ENCODE data around the gene ODF4. TPM values are rescaled to one million over a fixed set of nuclear protein-coding genes. Genes with fewer than 3 reads are reported as not detected.
"Not testable (repeated sequence)": the region's sequence is repeated elsewhere in the genome, so short reads cannot be mapped to it uniquely, and the experiment has no call there.

The ODF4 gene
- total RNA-seq, 1 donor from 2014 or later = not detected

- peak; percentile 64 for TF ChIP-seq CTCF (IDR thresholded peaks at IDR 0.05; ENCODE audit: unreplicated experiment)
- Mint-ChIP-seq H3K27me3 (no peaks in the 10 kb centered on the region), H3K4me1 (ENCODE audit: low read depth) (peaks cover 19% of the 10 kb centered on the region), H3K27ac (peak within 1 kb of the TSS; percentile 98), H3K4me3 (ENCODE audit: low read depth) (peak within 1 kb of the TSS; percentile 80), H3K9me3 (ENCODE audit: low read depth) (no peaks in the 10 kb centered on the region), H3K36me3 (ENCODE audit: insufficient read depth) (peaks cover 30% of the 10 kb centered on the region)
- peak; percentile 90 for DNase-seq (ENCODE audit: low spot score, unreplicated experiment)
Observed at GRCh38 chr17:8376271-8377067, 36.8 kb downstream of the ODF4 start, which contains the start of gene KRABD2. Gene KRABD2 (minus strand): TSS chr17:8376704.

- H3K9me3 Mint-ChIP-seq (ENCODE audit: low read depth) = no peaks in the 10 kb centered on the region
- H3K27ac Mint-ChIP-seq = peak overlapping the region; percentile 54
- no peaks in the 10 kb centered on the region for H3K27me3 Mint-ChIP-seq
- no peak for TF ChIP-seq CTCF (IDR thresholded peaks at IDR 0.05; ENCODE audit: unreplicated experiment)
- no peak overlapping the region for H3K4me3 Mint-ChIP-seq (ENCODE audit: low read depth)
- H3K36me3 Mint-ChIP-seq (ENCODE audit: insufficient read depth) = peaks cover 30% of the 10 kb centered on the region
- H3K4me1 Mint-ChIP-seq (ENCODE audit: low read depth) = peaks cover 23% of the 10 kb centered on the region
- no peak for DNase-seq (ENCODE audit: low spot score, unreplicated experiment)
Observed at GRCh38 chr17:8377422-8377821, 37.8 kb downstream of the ODF4 start.

DNA sequence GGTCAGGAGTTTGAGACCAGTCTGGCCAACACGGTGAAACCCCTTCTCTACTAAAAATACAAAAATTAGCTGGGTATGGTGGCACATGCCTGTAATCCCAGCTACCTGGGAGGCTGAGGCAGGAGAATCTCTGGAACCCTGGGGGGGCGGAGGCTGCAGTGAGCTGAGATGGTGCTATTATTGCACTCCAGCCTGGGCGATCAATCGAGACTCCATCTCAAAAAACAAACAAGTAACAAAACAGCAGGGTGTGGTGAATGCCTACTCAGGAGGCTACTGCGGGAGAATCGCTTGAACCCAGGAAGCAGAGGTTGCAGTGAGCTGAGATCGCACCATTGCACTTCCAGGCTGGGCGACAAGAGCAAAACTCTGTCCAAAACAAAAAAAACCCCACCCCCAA is 38.5 kb downstream of the ODF4 start:
- Mint-ChIP-seq H3K36me3 (ENCODE audit: insufficient read depth) (peaks cover 36% of the 10 kb centered on the region), H3K4me1 (ENCODE audit: low read depth) (peaks cover 30% of the 10 kb centered on the region), H3K27ac (peak overlapping the region; percentile 63)
- DNase-seq (ENCODE audit: low spot score, unreplicated experiment); H3K27me3 Mint-ChIP-seq; H3K9me3 Mint-ChIP-seq (ENCODE audit: low read depth); H3K4me3 Mint-ChIP-seq (ENCODE audit: low read depth): not testable (repeated sequence)

- Mint-ChIP-seq H3K4me1 (ENCODE audit: low read depth) (peaks cover 29% of the 10 kb centered on the region), H3K27ac (no peak overlapping the region), H3K9me3 (ENCODE audit: low read depth) (no peaks in the 10 kb centered on the region), H3K4me3 (ENCODE audit: low read depth) (no peak overlapping the region), H3K36me3 (ENCODE audit: insufficient read depth) (peaks cover 36% of the 10 kb centered on the region), H3K27me3 (no peaks in the 10 kb centered on the region)
- no peak for TF ChIP-seq CTCF (IDR thresholded peaks at IDR 0.05; ENCODE audit: unreplicated experiment)
- no peak for DNase-seq (ENCODE audit: low spot score, unreplicated experiment)
Observed at GRCh38 chr17:8380049-8380448, 40.4 kb downstream of the ODF4 start.

DNA sequence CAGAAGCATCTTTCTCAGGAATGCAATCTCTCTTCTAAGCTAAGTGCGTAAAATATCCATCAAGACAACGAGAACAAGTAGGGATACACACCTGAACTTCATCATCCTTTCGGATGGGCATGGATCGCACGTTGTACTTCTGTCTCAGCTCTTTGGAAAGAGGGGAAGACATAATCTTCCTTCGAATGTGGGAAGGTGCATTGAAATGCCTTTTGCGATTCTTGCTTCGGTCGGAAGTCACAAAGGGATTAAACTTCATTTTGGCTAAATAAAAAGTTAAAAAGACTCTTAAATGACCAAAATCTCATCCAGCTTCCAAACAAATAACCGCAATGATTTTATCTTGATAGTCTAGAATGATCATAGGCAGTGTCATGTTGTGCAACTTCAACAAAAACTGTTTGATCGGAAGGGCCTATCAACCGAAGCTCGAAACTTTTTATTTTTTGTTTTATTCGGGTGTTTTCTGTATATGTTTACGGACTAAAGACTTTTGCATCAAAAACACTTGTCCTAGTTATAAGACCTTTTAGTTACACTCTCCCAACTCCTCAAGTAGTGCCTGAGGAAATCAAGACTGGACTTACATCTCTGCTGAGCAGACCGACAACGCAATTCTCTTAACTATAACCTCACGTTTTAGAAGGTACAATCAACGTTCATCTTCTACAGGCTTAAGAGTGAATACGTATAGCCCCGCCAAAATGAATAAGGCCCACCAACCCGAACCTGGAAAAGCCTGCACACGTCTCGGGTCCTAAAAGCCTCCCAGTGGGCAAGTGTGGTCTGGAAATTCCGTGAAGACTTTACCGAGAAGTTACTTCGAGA is 42.6 kb downstream of the ODF4 start:
- TF ChIP-seq CTCF (IDR thresholded peaks at IDR 0.05; ENCODE audit: unreplicated experiment) = no peak
- Mint-ChIP-seq H3K36me3 (ENCODE audit: insufficient read depth) (peaks cover 32% of the 10 kb centered on the region), H3K4me1 (ENCODE audit: low read depth) (peaks cover 22% of the 10 kb centered on the region), H3K9me3 (ENCODE audit: low read depth) (no peaks in the 10 kb centered on the region), H3K27ac (peak overlapping the region; percentile 99), H3K27me3 (no peaks in the 10 kb centered on the region), H3K4me3 (ENCODE audit: low read depth) (peak overlapping the region; percentile 100)
- DNase-seq (ENCODE audit: low spot score, unreplicated experiment) = no peak
